AG04450 (cell line): ENCODE measurements around the gene CTDSP2. TPM values are rescaled to one million over a fixed set of nuclear protein-coding genes. Genes with fewer than 3 reads are reported as not detected.

Experiments used
- CTCF ChIA-PET: fragments of 300-600, 350-600 bp; formaldehyde crosslinking; extraction: SDS; loops from one replicate; lab custom pipeline; 2022; ENCODE audit warnings: antibody characterized with exemption, inconsistent platforms; lab: Charles Lee
- POLR2A ChIA-PET: fragments of 350-600 bp; formaldehyde crosslinking; extraction: SDS; loops from one replicate; lab custom pipeline; 2021; ENCODE audit warnings: antibody characterized with exemption, inconsistent platforms; lab: Yijun Ruan, JAX
- DNase-seq: peaks from one replicate; pipeline ENCODE4 v3.0.0-alpha.2; 2011; ENCODE audit warnings: low read depth, low spot score
- H3K27ac ChIP-seq: one replicate; pipeline ENCODE4 v1.5.1; 2012; ENCODE audit warnings: low read depth, low read length, control low read depth
- H3K27me3 ChIP-seq: one replicate; pipeline ENCODE4 v1.6.0; 2012; ENCODE audit warnings: low read length; ENCODE audit not compliant: control insufficient read depth, insufficient read depth
- H3K4me3 ChIP-seq: 2 replicates; pipeline ENCODE4 v1.5.1; 2011; ENCODE audit warnings: mild to moderate bottlenecking, low read depth, low read length, control low read depth
- H3K9me3 ChIP-seq: 2 replicates; pipeline ENCODE4 v1.5.1; 2012; ENCODE audit warnings: low read length; ENCODE audit not compliant: control insufficient read depth, insufficient read depth
- CTCF ChIP-seq: IDR thresholded peaks from 2 replicates; pipeline ENCODE4 v1.5.1; 2011; ENCODE audit warnings: low read depth, low read length, control low read depth, inconsistent platforms
- polyA plus RNA-seq: library from polyadenylated mRNA; depleted of rRNA; stranded (reverse); fragments of >200 nt; gene quantifications from 2 replicates; pipeline ENCODE4 v1.2.3, GENCODE V29; 2011

Gene CTDSP2
- polyA plus RNA-seq, 1 experiment = 292 TPM

GRCh38 chr12:57877876-57878275 lies 31.3 kb upstream of the CTDSP2 start:
- Histone ChIP-seq H3K27ac (no peak overlapping the region), H3K9me3 (no peaks in the 10 kb centered on the region), H3K4me3 (no peak overlapping the region), H3K27me3 (no peaks in the 10 kb centered on the region)
- TF ChIP-seq CTCF = no peak
- no peak for DNase-seq
- CTCF ChIA-PET = no interaction called here
- POLR2A ChIA-PET = interaction anchor here (0.8 kb wide), 1 partner anchor 10 kb away, joined by 4 read pairs; no protein-coding TSS in a partner anchor

DNA sequence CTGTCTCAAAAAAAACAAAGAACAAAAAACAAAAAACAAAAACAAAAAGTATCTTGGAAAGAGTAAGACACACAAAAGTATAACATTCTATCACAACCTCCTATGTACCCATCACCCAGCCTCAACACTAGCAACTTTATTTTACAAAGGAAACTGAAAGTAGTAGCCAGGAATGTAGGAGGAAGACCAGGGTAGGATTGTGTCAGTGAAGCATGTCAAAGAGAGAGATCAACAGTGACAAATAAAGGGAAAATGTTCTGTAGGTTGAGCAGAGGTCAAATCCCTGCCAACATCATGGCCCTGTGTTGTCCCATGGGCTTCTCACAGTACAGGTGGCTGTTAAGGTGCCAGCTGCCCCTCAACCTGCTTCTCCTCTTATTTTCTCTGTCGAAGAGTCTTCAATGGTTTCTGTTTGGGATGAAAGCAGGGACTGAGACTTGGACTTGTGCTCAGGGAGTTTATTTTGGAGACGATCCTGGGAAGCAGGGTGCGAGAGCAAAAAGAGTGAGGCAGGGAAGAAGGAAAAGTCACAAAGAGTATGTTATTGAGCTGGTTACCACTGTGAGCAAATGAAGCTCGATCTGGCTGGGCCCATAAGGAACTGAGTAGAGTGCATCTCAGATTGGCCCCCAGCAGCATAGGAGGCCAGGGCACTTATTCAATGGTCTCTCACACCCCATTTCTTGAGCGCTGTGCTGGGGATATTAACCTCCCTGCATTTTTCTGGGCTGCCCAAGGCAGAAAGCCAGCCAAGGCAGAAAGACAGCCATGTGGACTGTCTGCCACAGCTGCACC lies 29.4 kb upstream of the CTDSP2 start:
- H3K4me3 ChIP-seq = no peak overlapping the region
- CTCF ChIA-PET = interaction anchor here (1.0 to 2.1 kb wide), 2 partner anchors 29 to 93 kb away, joined by 3 to 8 read pairs; partner anchors contain the start of gene TSFM
- TF ChIP-seq CTCF = no peak
- H3K27ac ChIP-seq = no peak overlapping the region
- DNase-seq = no peak
- H3K27me3 ChIP-seq = no peaks in the 10 kb centered on the region
- POLR2A ChIA-PET = no interaction called here
- H3K9me3 ChIP-seq = no peaks in the 10 kb centered on the region

GRCh38 chr12:57874166-57875108 lies 27.9 kb upstream of the CTDSP2 start:
- Histone ChIP-seq H3K4me3 (no peak overlapping the region), H3K27me3 (no peaks in the 10 kb centered on the region), H3K9me3 (no peaks in the 10 kb centered on the region), H3K27ac (no peak overlapping the region)
- no peak for DNase-seq
- CTCF ChIA-PET = no interaction called here
- POLR2A ChIA-PET = interaction anchor here (1.8 kb wide), 1 partner anchor 9 kb away, joined by 8 read pairs; no protein-coding TSS in a partner anchor
- TF ChIP-seq CTCF = no peak

DNA sequence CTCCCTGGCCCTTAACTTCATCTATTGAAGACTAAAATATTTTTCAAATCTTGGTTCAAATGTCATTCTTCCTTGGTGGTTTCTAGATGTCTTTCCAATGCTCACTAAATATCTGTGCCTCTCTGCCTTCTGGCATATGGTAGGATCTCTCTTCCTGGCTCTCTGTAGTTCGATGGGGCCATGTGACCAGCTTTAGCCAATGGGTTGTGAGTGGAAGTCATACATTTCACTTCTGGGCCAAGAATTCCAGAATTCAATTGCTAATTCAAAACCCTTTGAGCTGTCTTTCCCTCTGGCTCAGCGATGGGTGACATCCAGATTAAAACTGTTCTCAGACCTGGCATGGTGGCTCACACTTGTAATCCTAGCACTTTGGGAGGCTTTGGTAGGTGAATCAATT lies 25.8 kb upstream of the CTDSP2 start:
- ChIA-PET POLR2A (interaction anchor here (0.9 to 1.5 kb wide), 2 partner anchors 16 to 22 kb away, joined by 5 to 7 read pairs; no protein-coding TSS in a partner anchor), CTCF (interaction anchor here (0.5 kb wide), 1 partner anchor 21 kb away, joined by 3 read pairs; no protein-coding TSS in a partner anchor)
- no peak overlapping the region for H3K27ac ChIP-seq
- H3K4me3 ChIP-seq = no peak overlapping the region
- H3K9me3 ChIP-seq = no peaks in the 10 kb centered on the region; the same call in 1 of the 2 replicates
- TF ChIP-seq CTCF = no peak
- H3K27me3 ChIP-seq = no peaks in the 10 kb centered on the region
- no peak for DNase-seq
